GM19099 (cell line): ENCODE results near the gene ZGLP1.

ENCODE experiments used
- POLR2A ChIP-seq: IDR thresholded peaks from 3 replicates; pipeline ENCODE4 v1.6.1; 2011; ENCODE audit warnings: low read depth; ENCODE audit not compliant: insufficient read length; ENCODE audit errors: extremely low read depth

Gene ZGLP1

DNA sequence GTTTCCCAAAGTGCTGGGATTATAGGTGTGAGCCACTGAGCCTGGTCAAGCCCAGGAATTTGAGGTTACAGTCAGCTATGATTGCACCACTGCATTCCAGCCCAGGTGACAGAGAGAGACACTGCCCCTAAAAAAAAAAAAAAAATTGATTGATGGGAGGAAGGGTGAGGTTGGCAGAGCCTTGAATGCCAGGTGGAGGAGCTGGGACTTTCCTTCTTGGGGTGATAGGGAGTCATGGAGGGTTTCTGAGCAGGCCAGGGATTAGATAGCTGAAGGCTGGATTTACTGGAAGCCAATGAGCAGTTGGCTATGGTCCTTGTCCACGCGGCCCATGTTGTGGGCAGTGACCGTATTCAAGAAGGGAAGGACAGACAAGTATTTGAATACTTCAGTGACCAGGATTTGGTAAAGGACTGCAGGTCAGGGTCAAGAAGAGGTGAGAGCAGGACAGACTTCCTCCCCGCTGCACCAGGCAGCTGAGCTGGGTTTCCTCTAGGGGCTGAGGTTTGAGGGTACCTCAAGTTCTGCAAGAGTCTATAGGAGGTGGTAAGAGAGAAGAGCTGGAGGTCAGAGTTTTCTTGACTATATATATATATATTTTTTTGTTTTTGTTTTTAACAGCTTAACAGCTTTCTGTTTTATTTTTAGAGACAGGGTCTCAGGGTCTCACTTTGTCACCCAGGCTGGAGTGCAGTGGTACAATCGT is 29.7 kb downstream of the ZGLP1 start:
- TF ChIP-seq POLR2A, result no peak

GRCh38 chr19:10278935-10279334 is 30.7 kb downstream of the ZGLP1 start:
- TF ChIP-seq POLR2A, result no peak

GRCh38 chr19:10277795-10278589 is 31.6 kb downstream of the ZGLP1 start:
- TF ChIP-seq POLR2A, result peak; percentile 34

DNA sequence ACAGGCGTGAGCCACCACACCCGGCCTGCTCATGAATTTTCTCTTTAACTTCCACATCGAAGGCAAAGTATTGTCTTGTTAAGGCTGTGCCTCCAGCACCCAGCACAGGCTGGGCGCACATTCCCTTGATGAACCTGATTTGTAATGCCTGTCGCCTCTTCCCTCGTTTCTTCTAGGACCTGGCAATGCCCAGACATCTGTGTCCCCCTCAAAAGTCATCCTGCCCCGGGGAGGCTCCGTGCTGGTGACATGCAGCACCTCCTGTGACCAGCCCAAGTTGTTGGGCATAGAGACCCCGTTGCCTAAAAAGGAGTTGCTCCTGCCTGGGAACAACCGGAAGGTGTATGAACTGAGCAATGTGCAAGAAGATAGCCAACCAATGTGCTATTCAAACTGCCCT is 35.0 kb downstream of the ZGLP1 start:
- no peak for TF ChIP-seq POLR2A

DNA sequence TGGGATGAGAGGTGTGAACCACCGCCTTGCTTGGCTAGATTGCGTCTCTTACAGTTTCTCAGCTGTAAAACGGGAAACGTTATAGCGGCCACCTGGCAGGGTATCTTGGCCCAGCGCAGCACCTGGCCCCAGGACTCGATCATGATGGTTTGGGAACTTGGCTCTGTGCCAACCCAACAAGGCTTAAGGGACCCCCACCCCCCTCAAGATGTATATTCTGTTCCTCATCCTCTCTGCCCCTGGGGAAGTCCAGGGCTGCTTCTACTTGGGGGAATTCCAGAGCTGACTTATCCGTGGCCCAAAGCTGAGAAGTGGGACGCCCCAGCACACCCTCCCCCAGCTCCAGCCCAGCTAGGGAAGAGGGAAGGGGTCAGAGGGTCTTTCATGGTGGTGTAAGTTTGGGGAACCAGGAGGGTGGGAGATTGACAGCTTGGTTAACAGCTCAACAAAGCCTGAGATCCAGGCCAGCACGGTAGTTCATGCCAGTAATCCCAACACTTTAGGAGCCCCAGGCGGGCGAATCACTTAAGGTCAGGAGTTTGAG is 38.0 kb downstream of the ZGLP1 start:
- TF ChIP-seq POLR2A, result no peak

GRCh38 chr19:10270616-10271394 is 38.8 kb downstream of the ZGLP1 start, which contains the start of gene ICAM1:
TSS of gene ICAM1 (plus strand) at chr19:10271120. CDS start at chr19:10271160, 40 bp downstream.
- TF ChIP-seq POLR2A, result peak; percentile 99

- no peak for TF ChIP-seq POLR2A
Measured at GRCh38 chr19:10270180-10270615, 39.4 kb downstream of the ZGLP1 start.

DNA sequence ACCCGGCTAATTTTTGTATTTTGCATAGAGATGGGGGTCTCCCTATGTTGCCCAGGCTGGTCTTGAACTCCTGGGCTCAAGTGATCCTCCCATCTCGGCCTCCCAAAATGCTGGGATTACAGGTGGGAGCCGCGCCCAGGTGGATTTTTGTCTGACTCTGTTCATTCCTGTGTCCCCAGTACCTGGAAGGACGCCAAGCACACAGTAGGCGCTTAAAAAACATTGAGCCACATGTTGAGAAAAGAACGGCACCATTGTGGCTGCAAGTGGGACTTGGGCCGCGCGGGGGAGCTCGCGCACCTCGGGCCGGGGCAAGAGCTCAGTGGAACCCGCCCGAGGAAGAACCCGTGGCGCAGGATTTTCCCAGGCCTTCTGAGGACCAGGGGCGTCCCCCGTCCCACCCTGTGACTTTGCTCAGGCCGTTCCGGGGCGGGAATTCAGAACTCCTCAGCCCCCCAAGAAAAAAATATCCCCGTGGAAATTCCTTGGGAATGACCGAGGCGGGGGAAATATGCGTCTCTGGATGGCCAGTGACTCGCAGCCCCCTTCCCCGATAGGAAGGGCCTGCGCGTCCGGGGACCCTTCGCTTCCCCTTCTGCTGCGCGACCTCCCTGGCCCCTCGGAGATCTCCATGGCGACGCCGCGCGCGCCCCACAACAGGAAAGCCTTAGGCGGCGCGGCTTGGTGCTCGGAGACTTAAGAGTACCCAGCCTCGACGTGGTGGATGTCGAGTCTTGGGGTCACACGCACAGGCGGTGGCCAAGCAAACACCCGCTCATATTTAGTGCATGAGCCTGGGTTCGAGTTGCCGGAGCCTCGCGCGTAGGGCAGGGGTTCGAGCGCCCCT is 40.1 kb downstream of the ZGLP1 start:
- TF ChIP-seq POLR2A, result no peak

GRCh38 chr19:10268071-10268470 is 41.5 kb downstream of the ZGLP1 start:
- no peak for TF ChIP-seq POLR2A

DNA sequence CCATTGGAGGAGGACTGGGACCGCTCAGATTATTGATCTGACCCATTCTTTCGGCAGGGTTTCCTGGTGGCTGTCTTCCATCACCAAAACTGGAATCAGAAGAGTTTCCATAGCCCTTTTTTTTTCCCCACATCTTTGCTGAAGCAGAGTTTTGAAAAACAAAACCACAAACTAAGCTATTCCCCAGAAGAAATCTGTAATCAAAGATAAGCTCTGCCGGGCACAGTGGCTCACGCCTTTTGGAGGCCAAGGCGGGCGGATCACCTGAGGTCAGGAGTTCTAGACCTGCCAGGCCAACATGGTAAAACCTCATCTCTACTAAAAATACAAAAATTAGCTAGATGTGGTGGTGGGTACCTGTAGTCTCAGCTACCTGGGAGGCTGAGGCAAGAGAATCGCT is 42.9 kb downstream of the ZGLP1 start:
- no peak for TF ChIP-seq POLR2A

DNA sequence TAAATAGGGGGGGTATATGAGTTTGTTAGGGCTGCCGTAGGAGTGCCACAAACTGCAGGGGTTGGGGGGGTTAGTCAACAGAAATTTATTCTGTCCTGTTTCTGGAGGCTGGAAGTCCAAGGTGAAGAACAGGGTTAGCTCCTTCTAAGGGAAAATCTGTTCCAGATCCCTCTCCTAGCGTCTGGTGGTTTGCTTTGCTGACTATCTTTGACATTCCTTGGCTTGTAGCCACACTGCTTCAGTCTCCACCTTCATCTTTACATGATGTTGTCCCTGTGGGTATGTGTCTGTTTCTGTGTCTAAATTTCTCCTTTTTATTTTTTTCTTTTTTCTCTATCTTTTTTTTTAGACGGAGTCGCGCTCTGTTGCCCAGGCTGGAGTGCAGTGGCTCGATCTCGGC is 46.8 kb downstream of the ZGLP1 start:
- no peak for TF ChIP-seq POLR2A

DNA sequence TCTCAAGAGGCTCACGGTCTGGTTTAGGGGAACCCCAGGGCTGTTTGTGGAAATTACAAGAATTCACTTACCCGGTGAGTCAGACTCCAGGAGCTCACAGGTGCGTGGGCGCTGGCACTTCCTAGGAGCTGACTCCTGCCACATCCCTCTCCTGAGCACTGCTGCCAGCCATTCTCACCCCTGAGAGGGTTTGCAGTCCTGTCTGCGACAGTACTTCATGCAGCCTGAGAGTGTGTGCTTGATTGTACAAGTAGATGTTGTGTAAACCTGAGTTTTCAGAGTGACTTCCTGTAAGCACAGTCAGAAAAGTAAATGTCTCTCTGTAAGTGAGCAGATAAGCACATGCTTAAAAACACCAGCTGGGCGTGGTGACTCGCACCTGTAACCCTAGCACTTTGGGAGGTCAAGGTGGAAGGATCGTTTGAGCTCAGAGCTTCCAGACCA is 49.5 kb downstream of the ZGLP1 start:
- TF ChIP-seq POLR2A, result no peak

DNA sequence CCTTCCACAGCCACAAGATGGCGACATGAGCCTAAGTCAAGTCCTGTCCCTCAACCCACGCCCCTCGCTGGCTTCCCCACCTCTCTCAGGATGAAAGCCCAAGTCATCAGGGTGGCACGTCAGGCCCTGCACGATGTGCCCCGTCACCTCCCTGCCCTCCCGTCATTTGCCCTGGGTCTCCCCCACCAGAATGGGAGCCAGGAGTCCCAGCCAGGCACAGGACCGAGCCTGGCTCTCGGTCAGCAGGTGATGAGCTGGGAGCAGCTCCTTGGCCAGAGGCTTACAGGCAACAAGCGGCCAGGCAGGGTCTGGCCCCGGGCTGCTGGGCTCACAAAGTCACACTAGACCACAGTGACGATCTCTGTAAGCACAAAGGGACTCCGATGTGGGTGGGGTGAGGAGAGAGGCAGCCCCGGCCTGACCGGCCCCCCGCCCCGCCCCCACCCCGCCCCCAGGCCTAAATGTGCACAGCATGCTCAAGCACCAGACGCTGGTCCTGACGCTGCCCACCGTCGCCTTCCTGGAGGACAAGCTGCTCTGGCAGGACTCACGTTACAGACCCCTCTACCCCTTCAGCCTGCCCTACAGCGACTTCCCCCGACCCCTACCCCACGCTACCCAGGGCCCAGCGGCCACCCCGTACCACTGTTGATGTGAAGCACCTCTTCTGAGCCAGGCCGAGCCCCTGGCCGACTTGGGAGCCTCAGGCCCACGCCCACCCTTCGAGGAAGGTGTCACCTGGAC is 50.3 kb downstream of the ZGLP1 start:
- no peak for TF ChIP-seq POLR2A
